NCI-H2171 treated with DMSO at 0.1 percent for 48 hours (cell line): ENCODE results near the gene CFAP300.

Source experiments
- DNase-seq: peaks from one replicate; lab custom pipeline; 2025; lab: John Stamatoyannopoulos, UW

CFAP300 gene

DNA sequence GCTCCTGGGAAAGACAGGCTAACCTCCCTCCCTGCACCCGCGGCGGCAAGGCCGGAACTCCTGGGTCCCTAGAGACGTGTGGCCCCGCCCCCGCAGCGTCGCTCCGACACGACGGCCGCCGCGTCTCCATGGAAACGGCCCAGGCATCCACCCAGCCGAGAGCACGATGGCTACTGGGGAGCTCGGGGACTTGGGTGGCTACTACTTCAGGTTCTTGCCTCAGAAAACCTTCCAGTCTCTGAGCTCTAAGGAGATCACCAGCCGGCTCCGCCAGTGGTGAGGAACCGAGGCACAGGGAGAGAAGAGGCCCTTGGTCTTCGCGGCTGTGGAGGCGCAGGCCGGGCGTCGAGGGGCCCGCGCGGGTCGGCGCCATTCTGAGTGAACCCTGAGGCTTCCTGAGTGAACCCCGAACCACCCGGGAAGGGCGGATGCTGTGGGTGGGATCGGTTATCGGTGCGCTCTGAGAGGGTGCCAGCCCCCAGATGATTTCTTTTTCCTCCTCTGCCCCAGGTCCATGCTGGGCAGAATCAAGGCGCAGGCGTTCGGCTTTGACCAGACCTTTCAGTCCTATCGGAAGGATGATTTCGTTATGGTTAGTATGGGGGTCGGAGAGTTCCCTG is at the start of gene CFAP300:
TSS of gene CFAP300 (plus strand) at position 133 of the 620 bp plus-strand sequence. CDS start at position 167, 34 bp downstream.
- DNase-seq: peak; percentile 70

DNA sequence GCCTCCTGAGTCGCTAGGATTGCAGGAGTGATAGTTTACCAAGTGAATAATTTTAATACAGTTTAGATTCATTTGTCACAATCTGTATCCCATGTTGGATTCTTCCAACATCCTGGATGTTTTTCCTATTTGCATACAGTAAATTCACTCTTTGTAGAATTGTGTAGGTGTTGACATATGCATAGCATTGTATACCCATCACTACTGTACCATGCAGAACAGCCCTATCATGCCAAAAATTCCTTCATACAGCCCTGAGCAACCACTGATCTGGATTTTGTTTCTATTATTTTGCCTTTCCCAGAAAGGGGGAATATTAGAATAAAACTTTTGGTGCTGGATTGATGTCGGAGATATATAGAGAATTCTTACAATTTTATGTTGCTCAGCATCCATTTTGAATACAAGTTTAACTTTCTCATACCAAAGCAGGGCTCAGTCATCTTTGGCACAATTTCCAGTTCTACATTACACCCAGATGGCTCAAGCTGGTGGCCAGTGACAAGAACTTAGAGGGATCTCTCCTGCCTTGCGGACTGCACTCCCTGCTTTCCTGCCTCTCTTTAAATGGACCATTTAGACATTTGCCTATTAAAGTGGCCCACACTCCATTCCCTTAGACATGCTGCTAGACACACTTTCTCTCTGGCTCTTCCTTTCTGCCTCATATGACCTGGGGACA is 45.4 kb upstream of the CFAP300 start:
- DNase-seq: no peak

DNA sequence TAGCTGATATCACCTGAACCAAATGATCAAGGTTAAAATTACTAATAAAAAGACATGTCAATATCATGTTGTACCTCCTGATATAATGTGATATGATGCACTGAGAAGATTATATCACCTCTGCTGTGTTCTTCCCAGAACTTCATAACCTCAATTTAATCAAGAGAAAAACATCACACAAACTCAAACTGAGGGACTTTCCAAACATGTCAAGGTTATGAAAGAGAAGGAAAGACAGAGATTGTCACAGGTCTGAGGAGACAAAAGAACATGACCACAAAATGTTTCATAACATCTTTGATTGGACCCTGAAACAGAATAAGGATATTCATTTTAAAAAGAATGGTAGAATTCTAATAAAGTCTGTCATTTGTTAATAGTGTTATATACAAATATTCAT is 43.0 kb upstream of the CFAP300 start:
- DNase-seq: no peak

DNA sequence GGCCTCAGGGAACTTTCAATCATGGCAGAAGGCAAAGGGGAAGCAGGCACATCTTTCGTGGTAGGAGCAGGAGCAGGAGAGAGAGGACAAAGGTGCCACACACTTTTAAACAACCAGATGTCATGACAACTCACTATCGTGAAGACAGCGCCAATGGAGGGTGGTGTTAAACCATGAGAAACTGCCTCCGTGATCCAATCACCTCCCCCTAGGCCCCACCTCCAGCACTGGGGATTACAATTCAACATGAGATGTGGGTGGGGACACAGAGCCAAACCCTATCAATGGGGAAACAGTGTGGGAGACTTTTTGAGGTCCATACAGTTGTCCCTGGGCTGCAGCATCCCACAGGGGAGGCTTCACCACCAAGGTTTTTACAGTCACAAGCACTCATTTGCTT is 41.9 kb upstream of the CFAP300 start:
- no peak for DNase-seq

DNA sequence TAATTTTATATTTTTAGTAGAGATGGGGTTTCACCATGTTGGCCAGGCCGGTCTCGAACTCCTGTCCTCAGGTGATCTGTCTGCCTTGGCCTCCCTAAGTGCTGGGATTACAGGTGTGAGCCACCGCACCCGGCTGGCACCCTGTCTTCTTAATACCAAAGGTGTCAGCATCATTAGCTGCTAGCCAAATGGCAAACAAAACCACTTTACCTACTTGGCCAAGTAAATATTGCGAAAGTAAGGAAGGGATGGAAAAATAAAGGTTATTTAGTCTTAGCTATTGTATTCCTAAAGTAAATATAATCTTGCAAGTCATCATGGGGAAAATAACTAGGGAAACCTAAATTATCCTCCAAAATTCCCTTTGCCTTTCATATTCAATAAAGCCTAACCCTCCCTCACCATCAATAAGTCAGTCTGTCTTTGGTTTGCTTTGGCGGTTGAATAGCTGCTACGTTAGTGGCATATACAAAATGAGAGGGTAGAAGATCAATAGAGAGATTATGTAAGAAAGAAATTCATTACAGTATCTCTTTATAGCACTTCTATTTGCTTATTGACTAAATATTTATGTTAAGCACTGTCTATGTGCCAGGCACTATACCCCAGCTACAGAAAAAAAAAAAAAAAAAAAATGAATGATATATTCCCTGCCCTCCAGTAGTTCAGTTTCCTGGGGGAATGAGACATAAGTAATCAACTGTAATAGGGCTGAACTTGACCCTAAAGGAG is 40.2 kb upstream of the CFAP300 start:
- DNase-seq: no peak

DNA sequence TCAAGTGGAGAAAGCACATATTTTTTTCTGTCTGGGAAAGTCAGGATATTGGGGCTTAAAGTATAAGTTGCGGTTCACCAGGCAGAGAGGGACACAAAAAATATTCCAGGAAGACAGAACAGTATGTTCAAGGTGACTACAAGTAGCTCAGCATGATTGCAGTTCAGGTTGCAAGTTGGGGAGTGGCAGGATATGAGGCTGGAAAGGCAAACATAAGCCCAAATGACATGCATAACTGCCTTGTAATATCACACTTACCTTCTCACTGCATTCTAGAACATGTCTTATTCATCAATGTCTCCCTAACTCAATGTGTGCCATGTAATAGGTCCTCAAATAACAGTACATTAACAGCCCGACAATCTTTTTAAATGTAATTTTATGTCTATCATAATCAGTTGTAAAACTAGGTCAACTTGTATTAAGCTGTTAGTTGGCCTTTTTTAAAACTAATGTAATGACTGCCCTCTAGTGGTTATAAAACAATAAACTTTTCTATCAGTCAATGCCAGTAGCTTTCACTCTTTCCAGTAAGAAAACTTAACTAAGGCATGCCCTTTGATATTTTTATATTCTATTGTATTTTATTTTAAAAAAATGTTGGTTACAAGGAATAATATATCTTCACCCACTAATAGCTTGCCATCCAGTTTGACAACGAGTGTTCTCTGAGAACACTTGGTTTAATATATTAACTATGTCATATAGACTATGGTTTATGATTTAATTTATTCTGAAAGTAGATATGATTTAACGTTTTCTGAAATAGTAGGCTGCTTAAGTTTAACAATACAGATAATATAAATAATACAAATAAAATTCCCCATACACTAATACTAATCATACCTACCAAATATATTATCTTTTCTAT is 39.4 kb upstream of the CFAP300 start:
- peak; percentile 51 for DNase-seq

DNA sequence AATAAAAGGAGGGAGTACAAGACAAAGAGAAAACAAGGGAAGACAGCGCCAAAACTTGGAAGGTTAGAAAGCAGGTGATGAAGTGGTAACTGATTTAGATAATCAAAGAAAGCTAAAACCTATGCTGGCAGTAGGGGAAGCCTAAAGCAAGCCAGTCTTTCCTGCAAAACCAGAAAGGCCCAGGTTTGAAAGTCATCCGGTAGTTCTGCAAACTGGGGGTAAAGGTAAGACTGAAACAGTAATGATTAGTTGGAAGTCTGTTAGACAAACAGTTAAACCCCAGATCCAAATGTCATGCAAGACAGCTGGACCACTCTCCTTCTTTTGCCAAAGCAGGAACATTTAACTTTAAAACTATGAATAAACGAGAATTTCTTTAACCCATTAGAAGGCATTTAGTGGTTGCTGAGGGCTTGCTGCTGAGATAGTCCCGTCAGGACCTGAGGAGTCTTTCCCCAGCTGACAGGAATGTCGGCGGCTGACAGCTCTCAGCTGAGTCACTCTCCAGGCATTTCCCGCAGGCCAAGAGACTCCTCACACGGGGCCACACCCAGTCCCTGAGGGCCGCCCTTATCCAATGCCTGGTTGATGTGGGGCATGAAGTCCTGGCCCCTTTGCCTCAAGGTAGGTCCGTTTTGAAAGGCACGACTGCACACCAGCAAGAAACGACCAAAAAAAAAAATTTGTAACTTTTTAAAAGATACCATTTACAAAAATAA is 36.3 kb upstream of the CFAP300 start:
- DNase-seq: peak; percentile 5

DNA sequence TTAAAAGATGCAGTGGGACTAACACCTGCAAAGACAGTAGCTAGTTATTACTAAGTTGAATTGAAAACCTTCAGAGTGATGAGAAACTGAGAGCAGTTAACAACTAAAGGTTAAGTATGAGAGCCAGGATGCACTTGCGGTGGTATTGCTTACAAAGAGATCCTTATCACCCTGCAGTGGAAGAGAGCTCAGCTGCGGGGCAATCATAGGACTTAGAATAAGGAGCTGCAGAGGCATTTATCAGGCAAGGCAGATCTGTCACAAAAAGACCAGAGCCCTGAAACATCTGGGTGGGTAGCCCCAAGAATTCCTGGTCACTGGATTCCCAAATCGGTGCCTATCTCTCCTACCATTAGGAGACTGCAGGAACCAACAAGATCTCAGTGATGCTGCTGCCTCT is 34.3 kb upstream of the CFAP300 start:
- DNase-seq: no peak

DNA sequence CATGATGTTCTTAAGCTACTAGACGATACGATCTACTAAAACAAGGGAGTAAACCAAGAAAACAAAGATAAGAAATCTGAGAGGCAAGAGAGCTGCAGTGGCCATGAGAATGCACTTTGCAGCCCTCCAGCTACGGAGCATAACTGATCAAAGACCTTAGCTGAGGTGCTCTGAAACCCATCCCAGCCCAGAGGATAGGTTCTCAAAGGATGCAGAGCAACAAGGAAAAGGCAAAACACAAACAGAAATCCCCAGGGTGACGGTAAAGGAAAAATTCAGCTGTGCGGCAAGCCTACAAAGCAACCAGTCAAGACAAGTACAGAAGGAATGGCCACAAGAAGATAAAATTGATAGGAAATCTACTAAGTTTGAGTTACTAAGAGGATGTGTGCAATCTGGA is 32.5 kb upstream of the CFAP300 start:
- no peak for DNase-seq

DNA sequence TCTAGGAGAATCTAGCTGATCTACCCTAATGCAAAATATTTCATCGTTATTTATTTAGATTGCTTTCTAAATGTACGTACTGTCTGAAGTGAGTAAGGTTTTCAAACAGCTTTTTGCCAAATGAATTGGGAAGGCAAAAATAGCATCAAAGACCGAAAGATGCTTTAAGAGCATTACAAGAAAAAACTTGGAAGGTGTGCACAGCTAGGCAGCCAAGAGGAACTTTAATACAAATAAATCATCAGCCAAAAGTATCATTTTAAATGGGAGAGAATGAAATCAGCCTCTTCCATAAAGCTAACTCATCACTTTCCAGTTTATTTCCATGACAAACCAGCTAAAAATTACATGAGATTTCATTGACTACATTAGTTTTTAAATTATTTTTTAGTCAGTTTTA is 30.2 kb upstream of the CFAP300 start:
- no peak for DNase-seq

DNA sequence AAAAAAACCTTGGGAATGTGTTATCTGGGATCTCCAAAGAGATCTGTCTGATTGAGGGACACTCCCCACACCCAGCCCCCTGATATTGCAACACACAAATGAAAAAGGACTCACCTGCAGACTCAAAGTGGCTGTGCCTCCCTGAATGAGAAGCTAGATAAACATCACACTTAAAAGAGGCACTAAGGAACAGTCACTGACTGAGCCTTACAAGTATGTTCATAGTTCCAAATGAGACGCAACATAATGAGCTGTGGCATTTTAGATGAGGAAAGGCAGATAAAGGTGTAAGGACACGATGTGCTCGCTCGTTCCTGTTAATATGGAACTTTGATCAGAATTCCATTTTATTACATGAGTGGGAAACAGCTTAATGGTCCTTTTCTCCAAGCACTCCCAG is 21.0 kb upstream of the CFAP300 start:
- DNase-seq: no peak

DNA sequence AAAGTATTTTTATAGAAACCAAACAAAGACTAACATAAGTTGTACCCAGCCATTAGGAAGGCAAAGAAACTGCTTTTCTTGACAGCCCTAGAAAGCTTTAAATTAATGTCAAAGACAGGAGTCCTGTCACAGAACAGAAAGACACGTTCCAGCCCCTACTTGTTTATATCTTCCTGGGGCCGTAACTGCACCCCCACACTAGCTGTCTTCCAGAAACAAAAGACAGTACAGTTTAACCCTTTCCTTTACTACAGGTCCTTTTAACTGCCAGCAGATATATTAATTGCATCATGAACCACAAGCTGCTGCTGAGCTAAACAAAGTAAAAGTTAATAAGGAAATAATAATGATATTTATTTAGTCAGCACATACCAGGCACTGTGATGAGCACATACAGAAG is 20.3 kb upstream of the CFAP300 start:
- DNase-seq: no peak

DNA sequence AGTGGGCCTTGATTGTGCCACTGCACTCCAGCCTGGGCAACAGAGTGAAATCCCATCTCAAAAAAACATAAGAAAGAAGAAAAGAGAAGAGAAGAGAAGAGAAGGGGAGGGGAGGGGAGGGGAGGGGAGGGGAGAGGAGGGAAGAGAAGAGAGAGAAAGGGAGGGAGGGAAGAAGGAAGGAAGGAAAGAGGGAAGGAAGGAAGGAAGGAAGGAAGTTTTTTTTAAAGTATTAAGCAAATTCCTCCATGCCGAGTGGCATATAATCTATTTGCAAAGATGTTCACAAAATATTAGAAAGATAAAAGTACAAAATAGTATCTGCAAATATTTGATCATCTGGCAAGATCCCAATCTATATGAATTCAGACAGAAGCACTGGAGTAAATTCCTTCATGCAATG is 10.5 kb upstream of the CFAP300 start:
- DNase-seq: no peak

DNA sequence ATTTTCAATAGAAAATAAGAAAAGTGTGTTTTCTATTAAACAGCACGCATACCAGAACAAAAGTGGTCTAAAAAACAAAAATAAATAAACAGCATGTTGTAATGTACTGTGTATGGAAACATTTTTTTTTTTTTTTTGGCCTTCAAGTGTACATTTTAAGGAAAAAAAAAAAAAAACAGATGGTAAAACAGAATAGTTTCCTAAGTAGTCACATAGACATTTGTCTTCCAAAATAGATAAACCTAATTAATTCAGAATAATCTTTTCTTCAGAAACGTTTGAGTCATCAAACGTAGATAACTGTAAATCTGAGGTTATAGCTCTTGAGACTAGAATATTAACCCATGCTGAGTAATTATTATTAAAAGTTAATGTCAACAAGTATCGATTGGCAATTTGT is 396 bp upstream of the CFAP300 start:
- DNase-seq: no peak

DNA sequence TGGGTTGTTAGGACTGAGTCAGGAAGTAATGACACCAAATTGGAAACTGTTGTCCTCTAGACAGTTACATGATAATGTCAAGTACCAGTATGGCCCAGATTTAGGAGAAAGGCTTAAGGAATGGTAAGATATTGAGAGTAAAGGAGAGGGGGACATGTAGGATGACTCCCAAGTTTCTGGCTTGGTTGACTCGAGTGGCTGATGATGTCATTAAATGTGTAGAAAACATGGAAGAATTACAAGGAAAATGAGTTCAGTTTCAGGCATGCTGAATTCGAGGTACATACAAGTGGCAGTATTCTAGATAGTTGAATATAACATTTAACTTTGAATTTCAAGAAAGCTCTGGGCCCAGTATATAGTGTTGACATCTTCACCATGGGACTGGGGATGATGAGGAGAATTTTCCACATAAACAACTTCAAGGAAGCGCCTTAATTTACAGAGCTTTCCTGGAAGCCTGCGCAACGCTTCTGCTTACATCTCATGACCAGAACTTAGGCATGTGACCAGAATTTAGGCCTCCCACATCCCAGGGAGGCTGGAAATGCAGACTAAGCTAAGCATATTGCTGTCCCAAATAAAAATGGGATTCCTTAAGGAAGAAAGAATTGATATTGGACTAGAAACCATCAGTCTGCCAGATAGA is 3.8 kb downstream of the CFAP300 start:
- no peak for DNase-seq

DNA sequence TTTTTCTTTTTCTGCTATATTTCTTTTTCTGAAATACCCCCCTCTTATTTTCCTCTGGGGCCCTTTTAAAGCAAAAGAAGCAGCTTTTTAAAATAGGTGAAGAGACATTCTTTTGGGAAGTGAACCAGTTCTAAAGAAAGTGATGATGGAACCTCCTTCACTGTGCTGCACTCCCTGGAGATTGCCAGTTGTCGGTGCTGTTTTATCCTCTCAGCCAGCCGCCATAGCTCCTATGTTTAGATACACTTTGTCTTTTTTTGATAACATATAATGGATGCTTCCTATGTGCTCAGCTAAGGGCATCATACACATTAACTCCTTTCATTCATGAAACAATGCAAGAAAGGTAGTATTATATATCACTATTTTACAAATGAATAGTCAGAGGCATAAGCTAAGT is 14.0 kb downstream of the CFAP300 start:
- DNase-seq: no peak

DNA sequence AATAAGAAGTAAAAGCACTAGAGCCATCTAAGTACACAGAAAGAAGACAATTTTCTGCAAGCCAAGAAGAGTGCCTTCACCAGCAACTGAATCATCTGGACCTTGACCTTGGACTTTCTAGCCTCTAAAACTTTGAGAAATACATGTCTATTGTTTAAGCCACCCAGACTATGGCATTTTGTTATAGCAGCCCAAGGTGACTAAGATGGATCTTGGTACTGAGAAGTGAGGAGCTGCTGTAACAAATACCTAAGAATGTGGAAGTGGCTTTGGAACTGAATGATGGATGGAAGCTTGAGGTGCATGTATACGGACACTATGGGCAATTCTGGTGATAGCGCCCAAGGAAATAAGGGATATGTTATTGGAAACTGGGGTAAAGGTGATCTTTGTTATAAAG is 14.9 kb downstream of the CFAP300 start:
- no peak for DNase-seq

DNA sequence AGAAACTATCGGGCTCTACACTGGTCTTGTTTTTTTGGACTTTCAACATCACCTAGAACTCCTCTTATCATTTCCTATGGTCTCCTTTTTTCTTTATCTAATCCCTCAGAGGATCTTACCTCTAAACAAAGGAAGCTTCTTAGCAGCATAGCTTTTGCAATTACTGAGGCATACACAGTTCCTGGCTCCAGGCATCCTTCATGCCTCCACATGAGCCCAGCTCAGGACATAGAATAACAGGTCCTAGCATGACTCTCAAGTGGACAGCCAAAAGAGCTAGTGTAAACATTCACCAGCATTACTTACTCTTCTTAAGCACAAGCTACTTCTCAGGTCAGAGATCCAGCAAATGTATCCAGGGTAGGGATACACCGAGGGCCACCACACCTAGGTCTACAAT is 17.1 kb downstream of the CFAP300 start:
- no peak for DNase-seq

DNA sequence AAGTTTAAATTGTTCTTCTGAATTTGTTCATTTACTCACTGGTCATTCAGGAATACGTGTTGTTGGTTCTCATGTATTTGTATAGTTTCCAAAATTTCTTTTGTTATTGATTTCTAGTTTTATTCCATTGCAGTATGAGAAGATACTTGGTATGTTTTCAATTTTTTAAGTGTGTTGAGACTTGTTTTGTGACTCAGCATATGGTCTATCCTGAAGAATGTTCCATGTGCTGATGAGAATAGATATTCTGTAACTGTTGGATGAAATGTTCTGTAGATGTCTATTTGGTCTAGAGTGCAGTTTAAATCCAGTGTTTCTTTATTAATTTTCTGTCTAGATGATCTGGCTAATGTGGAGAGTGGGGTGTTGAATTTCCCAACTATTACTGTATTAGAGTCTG is 23.5 kb downstream of the CFAP300 start:
- DNase-seq: no peak

DNA sequence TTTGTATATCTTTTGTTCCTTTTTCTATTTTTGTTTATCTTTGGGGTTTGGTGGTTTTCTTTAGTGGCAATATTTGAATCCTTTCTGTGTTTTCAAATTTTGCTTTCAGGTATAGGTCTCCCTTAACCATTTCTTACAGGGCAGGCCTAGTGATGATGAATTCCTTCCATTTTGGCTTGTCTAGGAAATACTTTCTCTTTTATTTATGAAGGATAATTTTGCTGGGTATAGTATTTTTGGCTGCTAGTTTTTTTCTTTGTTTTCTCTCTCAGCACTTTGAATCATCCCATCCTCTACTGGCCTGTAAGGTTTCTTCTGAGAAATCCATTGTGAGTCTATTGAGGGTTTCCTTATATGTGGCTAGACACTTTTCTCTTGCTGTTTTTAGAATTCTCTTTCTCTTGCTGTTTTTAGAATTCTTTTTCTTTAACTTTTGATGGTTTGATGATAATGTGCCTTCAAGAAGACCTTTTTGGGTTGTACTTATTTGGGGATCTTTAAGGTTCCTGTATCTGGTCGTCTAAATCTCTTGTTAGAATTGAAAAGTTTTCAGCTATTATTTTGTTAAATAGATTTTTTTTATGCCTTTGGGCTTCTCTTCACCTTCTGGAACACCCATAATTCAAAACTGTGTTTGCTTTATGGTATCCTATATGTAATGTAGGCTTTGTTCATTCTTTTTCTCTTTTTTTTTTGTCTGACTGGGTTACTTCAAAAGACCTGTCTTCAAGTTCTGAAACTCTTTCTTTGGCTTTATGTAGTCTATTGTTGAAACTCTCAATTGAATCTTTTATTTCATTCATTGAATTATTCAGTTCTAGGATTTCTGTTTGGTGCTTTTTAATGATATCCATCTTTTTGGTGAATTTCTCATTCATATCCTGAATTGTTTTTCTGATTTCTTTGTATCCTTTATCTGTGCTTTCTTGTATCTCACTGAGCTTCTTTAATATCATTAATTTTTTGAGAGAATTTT is 24.5 kb downstream of the CFAP300 start:
- DNase-seq: peak; percentile 0
